HG03108 (cell line): ENCODE measurements around the gene POLD3.
"Not testable (repeated sequence)": the region's sequence is repeated elsewhere in the genome, so short reads cannot be mapped to it uniquely, and the experiment has no call there.

Experiments
- ATAC-seq: cut with Tn5 transposase; IDR thresholded peaks from one replicate; pipeline ENCODE4 v1.9.1; 2021; ENCODE audit warnings: moderate library complexity; ENCODE audit not compliant: unreplicated experiment

The POLD3 gene

DNA sequence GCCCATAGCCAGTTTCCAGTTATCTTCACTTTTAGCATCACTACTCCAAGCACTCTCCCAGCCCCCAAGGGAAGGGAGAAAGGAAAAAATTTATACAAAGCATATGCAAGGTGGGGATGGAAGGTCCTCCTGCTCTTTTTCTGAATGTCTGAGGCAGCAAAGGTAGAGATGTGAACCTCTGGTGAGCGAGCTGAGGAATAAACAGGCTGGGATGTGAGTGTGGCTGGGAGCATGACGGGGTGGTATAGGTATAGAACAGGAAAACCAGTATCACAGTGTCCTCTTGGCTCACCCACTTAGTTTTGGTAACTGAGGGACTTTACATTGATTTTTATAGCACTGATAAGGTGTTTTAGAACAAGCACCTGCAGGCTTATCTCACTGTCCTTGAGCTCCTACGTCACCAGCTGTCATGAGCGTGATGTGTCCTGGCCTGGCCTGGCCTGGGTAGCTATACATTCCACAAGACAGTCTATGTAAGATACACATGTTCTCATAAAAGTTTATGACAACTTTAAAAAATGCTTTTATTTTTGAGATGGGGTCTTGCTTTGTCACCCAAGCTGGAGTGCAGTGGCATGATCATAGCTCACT lies 10.3 kb upstream of the POLD3 start:
- ATAC-seq: no peak

DNA sequence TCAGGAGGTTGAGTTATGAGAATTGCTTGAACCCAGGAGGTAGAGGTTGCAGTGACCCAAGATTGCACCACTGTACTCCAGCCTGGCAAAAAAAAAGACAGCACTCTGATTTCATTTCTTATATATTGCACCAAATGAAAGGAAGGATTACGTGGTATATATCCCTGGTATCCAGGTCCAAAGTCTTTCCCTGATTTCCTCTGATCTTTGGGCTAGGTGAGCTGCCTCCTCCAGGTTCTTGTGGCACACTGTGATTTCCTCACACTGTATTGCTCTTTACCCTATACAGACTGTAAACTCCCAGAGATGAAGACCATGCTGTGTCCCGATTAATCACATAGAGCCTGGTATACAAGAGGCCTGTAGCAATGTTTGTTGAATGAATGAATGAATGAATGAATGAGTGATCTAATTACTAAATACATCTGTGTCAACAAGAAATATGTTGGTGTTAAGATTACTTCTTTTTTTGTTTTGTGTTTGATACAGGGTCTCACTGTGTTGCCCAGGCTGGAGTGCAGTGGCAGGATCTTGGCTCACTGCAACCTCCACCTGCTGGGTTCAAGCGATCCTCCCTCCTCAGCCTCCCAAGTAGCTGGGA lies 9.3 kb upstream of the POLD3 start:
- ATAC-seq: no peak

DNA sequence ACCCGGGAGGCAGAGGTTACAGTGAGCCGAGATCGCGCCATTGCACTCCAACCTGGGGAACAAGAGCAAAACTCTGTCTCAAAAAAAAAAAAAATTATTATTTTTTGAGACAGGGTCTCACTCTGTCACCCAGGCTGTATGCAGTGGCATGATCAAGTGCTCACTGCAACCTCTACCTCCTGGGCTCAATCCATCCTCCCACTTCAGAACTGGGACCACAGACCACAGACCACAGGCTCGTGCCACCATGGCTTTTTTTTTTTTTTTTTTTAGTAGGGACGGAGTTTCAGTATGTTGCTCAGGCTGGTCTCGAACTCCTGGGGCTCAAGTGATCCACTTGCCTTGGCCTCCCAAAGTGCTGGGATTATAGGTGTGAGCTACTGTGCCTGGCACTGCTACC lies 1.9 kb upstream of the POLD3 start:
- ATAC-seq: not testable (repeated sequence)

DNA sequence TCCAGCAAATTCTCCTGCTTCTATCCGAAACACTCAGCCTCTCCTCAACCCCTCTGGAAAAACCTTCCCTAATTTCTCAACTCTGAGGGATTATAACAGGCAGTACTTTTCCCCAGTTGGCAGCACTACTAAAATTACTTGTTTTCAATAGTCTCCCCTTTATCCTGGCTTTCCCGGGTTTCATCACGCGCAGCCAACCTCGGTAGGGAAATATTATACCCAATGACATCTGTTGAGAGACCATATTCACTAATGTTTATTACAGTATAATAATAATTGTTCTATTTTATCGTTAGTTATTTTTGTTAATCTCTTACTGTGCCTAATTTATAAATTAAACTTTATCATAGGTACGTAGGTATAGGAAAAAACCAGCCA lies 330 bp upstream of the POLD3 start:
- ATAC-seq: no peak

DNA sequence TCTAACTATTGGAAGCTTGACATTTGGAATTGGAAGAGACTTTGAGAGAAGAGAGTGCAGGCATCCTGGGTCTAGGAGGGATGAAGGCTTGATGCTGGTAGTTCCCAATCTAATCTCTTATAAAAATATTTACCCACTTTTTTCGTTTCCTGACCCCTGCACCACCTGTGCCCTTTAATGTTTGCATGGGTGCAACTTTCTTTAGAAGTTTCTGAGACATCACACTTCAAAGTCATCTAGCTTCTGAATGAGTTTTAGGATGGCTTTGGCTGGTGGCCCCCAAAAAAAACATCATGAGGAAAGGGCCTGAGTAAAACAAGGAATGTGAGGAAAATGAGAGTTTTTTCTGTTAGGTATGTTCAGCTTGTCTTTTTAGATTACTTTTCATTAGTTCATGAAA lies 1.1 kb downstream of the POLD3 start:
- ATAC-seq: no peak

DNA sequence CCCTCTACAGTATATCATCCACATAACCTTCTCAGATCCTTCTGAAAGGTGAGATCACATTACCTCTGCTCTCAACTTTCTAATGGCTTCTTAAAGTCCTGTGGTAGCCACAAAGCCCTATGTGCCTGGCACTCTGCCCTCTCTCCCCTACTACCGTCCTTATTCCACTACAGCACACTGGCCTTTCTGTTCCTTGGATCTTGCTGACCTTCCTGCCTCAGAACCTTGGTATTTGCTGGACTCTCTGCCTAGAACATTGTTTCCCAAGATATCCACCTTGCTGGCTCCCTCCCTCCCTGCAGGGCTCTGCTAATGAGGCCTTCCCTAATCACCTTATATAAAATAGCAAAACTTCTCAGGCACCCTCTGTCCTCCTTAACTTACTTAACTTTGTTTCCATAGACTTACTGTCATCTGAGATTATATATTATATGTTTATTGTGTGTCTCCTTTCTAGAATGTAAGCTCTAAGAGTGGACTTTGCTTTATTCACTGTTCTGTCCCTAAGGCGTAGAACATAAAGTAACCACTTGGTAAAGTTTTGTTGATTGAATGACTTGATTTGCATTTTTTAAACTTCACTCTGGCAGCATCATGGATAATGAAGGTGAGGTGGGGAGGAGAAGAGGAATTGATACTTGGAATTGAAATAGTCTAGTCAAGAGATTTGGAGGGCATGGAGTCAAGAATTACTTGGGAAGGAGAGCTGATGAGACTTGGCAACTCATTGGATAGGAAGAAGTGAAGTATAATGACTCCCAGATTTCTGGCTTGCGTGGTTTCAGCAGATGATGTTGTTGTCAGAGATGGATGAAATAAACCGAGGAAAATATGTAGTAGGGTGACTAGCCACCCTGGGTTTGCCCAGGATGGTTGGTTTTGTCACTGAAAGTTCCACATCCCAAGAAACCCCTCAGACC lies 10.5 kb downstream of the POLD3 start:
- no peak for ATAC-seq

DNA sequence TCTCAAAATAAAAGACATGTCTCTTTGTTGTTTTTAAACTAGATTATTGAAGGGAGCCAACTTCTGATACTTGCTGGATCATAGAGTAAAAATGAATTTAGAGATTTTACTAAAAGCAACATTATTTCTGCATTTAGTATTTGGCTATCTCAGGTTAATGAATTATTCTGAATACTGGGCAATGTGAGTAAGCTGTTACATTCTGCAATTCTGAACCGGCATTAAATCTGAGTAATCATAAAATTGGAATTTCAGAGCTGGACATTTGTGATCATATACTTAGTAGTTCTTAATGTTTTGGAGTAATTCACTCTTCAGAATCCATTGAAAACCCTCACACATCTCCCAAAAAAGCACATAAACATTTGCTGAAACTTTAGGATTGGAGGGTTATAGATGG lies 11.5 kb downstream of the POLD3 start:
- ATAC-seq: no peak

DNA sequence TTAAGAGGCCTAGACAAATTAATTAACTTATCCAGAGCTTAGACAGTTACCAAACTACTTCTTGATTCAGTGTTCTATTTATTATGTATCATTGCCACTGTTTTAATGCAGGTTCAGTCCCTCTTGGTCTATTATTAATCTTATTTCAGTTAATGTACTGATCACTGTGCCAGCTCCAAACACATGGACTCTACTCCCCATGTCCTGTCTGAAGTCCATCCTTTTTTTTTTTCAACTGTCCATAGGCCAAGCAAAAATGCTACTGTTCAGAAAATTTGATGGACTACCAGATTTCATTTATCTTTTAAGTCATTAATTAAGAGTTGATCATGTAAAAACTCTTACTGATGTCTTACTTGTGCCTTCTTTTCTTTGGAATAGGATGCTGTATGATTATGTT lies 11.9 kb downstream of the POLD3 start:
- ATAC-seq: no peak

DNA sequence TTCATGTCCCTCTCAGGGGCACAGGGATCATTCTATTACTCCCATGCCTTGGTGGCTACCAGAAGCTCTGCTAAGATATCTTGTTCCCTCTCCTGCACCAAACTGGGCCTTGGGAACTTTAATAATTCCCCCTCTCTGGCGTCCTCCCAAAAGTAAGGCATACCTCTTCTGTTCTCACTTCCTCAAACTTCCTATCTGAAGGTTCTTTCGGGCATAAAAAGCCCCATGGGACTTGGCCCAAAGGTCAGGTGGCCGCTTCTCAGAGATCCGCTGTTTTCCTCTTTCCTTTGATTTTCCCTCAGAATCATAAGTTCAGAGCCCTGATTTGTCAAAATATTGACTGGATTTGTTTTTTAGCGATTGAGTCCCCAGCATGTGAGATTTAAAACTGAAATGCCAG lies 13.0 kb downstream of the POLD3 start:
- ATAC-seq: no peak

DNA sequence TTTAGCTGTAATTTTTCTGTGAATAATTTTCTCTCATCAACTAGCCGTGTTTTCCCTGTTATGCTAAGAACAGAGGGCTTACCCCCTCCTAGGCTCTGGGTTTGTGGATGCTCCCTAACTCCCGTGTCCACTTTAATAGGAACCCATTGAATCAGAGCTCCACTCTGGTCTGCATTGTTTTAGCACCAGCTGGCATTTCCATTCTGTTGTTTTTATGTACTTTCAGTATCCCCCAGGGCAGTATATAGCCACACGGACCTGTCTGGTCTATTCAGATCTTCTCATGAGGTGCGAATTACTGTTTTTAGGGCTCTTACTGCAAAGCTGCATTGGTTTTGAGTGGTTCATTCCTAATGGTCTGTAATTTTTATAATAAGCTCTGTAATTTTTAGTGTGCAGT lies 16.0 kb downstream of the POLD3 start:
- ATAC-seq: no peak

DNA sequence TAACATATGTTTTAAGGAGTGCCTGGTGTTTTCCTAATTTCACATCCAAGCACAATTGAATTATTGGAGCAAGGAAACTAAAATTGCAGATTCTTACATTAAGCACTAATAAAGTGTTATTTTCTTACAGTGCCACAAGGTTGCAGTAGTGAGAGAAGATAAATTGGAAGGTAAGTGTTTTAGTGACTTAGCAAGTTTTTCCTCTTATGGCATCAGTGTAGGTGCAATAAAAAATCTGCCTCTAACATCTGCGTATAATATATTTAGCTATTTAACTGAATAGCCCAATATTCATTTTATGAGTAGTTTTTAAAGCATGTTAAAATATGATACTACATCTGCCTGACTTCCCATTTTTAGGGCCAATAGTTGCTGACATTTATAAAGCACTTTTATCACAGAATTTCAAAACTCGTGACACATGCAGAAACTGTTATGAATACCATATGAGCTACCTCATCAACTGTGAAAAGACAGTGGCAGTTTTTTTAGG lies 19.0 kb downstream of the POLD3 start:
- ATAC-seq: no peak

DNA sequence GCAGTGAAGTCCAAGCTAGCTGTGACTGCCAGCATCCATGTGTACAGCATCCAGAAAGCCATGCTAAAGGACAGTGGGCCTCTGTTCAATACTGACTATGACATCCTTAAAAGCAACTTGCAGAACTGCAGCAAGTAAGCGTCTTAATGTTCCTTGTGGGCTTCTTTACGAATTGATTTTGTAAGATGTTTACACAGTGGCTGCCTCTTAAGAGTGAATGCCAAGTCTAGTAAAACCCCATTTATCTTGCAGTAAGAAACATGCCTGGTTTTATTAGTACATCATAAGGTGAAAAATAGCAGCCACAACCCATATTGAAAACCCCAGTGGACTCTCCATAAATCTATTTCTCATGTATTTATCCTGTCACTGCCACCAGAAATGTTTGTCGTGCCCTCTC lies 20.5 kb downstream of the POLD3 start:
- ATAC-seq: no peak

DNA sequence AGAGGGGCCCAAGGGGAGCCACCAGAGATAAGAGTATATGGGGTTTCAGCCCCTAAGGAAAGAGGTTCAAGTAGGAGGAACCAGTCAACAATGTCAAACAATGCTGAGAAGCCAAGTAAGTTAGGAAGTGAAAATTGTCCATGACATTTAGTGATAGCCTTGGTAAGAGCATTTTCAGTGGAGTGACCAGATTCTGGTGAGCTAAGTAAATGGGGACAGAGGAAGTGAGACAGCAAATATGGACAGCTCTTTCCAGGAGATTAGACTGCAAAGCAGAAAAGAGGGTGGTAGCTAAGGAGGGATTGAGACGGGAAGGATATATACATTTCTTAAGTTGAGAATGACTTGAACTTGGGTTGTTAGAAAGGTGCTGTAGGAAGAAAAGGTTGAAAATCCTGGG lies 22.9 kb downstream of the POLD3 start:
- ATAC-seq: no peak

DNA sequence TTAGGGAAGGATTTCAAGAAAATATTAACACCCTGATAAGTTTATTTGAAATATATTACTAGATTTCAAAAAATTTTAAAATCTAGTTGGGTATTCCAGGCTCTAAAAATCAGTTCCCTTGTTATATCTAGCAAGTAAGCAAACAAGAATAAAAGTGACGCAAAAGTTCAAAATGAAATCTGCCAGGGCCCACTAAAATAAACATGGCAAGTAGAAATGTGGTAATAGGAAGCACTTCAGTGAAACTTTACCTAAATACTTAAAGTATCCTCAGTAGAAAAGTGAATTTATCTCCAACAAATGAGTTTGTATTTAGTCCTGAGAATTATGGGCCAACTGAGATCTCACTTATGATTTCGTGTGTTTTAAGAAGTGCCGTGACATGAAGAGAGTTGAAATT lies 23.6 kb downstream of the POLD3 start:
- ATAC-seq: no peak

DNA sequence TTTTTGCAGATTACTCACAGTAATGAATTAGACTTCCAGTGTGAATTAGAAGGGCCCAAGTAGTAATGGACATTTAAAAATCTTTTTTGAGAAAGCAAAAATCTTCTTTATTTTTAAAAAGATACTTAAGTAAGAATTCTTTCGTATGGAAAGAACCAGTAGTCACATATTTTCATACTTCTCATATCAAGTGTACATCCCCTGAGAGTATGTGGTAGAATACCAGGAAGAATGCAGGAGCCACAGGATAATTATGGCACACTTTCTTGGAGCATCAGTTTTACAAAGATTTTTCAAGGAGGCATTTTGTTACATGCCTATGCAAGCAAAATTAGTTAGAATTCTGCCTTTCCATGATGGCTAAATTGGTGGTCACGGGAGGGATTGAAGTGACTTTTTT lies 28.1 kb downstream of the POLD3 start:
- no peak for ATAC-seq

DNA sequence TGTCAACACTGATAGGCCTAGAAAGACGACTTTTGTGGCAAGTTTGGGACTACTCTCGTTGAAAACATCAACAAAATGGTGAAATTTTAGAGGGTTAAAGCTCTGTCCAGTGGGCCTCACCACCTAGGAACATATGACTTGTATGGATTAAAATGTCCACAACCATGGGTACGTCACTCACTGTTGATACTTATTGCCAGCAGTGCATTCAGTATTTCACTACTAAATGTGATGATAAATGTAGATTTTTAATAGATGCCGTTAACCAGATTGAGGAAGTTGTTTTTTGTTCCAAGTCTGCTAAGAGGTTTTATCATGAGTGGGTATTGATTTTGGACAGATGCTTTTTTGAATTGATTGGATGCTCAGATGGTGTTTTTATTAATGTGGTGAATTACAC lies 33.7 kb downstream of the POLD3 start:
- no peak for ATAC-seq

DNA sequence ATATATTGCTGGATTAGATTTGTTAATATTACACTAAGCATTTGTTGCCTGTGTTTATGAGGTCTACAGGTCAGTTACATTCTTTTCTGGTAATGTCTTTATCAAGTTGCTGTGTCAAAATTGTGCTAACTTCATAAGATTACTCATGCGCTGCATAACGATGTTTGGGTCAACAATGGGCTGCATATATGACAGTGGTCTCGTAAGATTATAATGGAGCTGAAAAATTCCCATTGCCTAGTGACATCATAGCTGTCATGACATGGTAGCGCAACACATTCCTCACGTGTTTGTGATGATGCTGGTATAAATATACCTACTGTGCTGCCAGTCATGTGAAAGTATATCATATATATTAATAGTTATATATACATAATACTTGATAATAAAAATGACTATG lies 34.2 kb downstream of the POLD3 start:
- ATAC-seq: no peak

DNA sequence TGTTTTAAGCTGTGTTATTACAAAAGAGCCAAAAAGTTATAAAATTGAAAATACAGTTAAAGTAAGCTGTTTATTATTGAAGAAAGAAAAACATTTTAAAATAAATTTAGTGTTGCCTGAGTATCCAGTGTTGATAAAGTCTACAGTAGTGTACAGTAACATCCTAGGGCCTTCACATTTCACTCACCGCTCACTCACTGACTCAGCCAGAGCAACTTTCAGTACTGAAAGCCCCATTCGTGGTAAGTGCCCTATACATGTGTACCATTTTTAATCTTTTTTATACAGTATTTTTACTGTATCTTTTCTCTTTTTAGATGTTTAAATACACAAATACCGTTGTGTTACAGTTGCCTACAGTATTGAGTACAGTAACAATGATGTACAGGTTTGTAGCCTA lies 35.0 kb downstream of the POLD3 start:
- no peak for ATAC-seq

DNA sequence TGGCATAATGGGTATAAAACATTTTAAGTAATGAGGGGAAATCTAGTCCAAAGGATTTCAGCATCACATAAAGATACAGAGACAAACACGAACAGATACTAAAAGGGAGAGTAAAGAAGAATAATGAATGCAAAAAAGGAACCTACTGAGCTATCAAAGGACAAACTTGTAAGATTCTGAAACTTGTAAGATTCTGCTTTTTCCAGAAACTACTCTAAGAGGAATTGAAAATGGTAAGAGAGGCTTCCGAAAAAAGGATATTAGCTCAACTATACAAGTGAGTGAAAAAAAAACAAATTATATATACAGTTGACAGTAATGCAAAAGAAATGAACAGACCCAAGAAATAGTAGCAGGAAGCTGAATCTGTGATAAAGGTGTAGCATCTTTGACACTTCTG lies 37.7 kb downstream of the POLD3 start:
- ATAC-seq: no peak

DNA sequence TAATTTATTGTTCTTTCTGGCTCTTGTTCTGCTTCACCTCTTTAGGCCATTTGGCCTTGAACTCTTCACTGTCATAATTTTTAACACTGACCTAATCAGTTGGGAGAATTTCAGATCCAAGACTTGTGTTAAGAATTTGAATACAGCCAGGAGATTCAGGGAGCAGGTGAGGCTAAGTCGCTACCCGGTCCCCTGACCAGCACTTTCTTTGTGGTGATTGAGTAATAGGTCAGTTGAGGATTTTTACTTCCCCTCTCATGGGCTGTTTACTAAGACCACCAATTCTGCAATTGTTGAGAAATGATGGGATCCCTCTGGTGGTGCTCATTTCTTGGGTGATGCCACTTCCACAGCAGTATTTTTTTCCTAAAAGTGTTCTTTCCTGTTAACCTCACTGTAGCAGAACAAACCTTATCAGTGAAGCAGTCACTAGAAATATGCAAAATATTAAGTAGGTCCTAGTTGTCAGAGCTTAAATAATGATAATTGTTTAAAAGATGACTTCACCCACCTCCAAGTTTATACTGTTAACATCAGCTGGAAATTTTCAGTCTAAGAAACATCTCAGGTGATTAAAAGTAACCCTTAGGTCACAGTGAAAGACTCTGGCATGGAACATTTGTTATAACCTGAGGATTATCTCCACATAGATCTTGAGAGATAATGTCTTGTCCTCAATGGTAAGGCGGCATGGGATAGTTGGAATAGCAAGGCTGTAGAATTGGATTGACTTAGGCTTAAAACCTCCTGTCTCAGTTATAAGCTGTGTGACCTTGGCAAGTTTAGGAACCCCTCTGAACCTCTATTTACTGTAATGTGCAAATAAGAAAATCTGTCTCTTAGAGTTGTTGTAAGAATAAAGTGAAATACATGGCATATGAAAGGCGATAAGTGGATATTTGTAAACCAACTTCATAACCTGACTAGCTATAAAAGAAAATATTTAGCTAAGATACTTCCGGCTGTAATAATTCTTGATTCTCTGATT lies 41.3 kb downstream of the POLD3 start:
- ATAC-seq: no peak

DNA sequence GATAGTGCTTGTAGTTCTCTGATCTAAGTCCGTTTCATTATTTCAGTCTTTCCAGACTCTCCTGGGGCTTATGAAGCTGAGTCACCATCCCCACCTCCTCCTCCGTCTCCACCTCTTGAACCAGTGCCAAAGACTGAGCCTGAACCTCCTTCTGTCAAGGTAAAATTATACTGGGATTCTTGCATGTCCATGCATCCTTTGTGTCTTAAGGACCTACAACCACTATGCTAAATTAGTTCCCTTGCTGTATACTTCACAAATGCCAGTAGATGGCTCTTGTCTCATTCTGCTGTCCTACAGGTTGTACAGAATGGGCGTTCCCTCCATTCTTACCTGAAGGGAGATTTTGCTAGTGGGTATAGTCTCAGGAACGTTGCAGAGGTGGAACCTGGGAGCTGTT lies 42.2 kb downstream of the POLD3 start:
- ATAC-seq: no peak
